Karpas-422 (cell line): ENCODE measurements around the gene BCL2. TPM values are rescaled to one million over a fixed set of nuclear protein-coding genes. Genes with fewer than 3 reads are reported as not detected.
A peak's percentile ranks its signal among the peaks of the same experiment; 100 is the strongest.

ENCODE experiments used
- DNase-seq: peaks from one replicate; pipeline ENCODE4 v3.0.0-alpha.2; 2015
- H2AFZ ChIP-seq: fragments of 200-600 bp; sonication (generic); 2 replicates; pipeline ENCODE4 v1.6.1; 2014; ENCODE audit warnings: antibody characterized with exemption, low read length, mixed read lengths
- H3K27ac ChIP-seq: fragments of 200-600 bp; sonication (generic); 2 replicates; pipeline ENCODE4 v1.5.1; 2014; ENCODE audit warnings: mild to moderate bottlenecking, low read length, moderate library complexity
- H3K27me3 ChIP-seq: fragments of 200-600 bp; sonication (generic); 2 replicates; pipeline ENCODE4 v1.6.1; 2014; ENCODE audit warnings: low read length, mixed read lengths
- H3K36me3 ChIP-seq: fragments of 200-600 bp; sonication (generic); 2 replicates; pipeline ENCODE4 v1.6.1; 2014; ENCODE audit warnings: low read length, mixed read lengths; ENCODE audit not compliant: insufficient read depth
- H3K4me1 ChIP-seq: fragments of 200-600 bp; sonication (generic); 2 replicates; pipeline ENCODE4 v1.6.1; 2014; ENCODE audit warnings: mild to moderate bottlenecking, low read length, mixed read lengths
- H3K4me2 ChIP-seq: fragments of 200-600 bp; sonication (generic); 2 replicates; pipeline ENCODE4 v1.6.1; 2014; ENCODE audit warnings: low read length, low read depth, mild to moderate bottlenecking; ENCODE audit not compliant: poor library complexity, severe bottlenecking
- H3K4me3 ChIP-seq: fragments of 200-600 bp; sonication (generic); 2 replicates; pipeline ENCODE4 v1.5.1; 2014; ENCODE audit warnings: mild to moderate bottlenecking, antibody characterized with exemption, low read length, mixed read lengths
- H3K79me2 ChIP-seq: fragments of 200-600 bp; sonication (generic); 2 replicates; pipeline ENCODE4 v1.6.1; 2014; ENCODE audit warnings: mild to moderate bottlenecking, low read length, mixed read lengths
- H3K9ac ChIP-seq: fragments of 200-600 bp; sonication (generic); 2 replicates; pipeline ENCODE4 v1.6.0; 2014; ENCODE audit warnings: low read length
- H3K9me2 ChIP-seq: fragments of 200-600 bp; sonication (generic), shearing (Covaris generic); replicated peaks from 2 replicates; pipeline ENCODE4 v1.6.0; 2014; ENCODE audit warnings: mild to moderate bottlenecking, low read length, moderate library complexity; ENCODE audit not compliant: insufficient read depth
- H3K9me3 ChIP-seq: fragments of 300-700, 200-600 bp; sonication (generic); 2 replicates; pipeline ENCODE4 v1.6.1; 2014; ENCODE audit warnings: low read length, mixed read lengths
- H4K20me1 ChIP-seq: fragments of 200-600 bp; sonication (generic); 2 replicates; pipeline ENCODE4 v1.6.1; 2014; ENCODE audit warnings: mild to moderate bottlenecking, antibody characterized with exemption, low read length, low read depth; ENCODE audit not compliant: insufficient read depth
- total RNA-seq: library from RNA; depleted of rRNA; stranded (reverse); fragments of >200 nt; shearing (Covaris generic); gene quantifications from 2 replicates; pipeline ENCODE4 v1.2.3, GENCODE V29; 2014; ENCODE audit warnings: low replicate concordance

The BCL2 gene
- total RNA-seq, 1 experiment from 2014 or later = 271 TPM

- Histone ChIP-seq H3K9ac (peak overlapping the region; percentile 8), H3K27ac (peak overlapping the region; percentile 84), H3K4me3 (no peak overlapping the region), H3K79me2 (peaks cover 24% of the 10 kb centered on the region), H4K20me1 (peaks cover 8% of the 10 kb centered on the region; the same call in 1 of the 2 replicates), H3K27me3 (no peaks in the 10 kb centered on the region), H3K36me3 (peaks cover 8% of the 10 kb centered on the region), H3K9me2 (no peaks in the 10 kb centered on the region), H3K4me2 (peak overlapping the region; percentile 12), H3K4me1 (peaks cover 27% of the 10 kb centered on the region), H3K9me3 (no peaks in the 10 kb centered on the region), H2AFZ (no peak overlapping the region)
- DNase-seq = peak; percentile 70
These were observed 2.6 kb upstream of the BCL2 start for GRCh38 chr18:63322206-63322605.

- DNase-seq = peak; percentile 87
- Histone ChIP-seq H3K9me2 (no peaks in the 10 kb centered on the region), H3K27ac (peak overlapping the region; percentile 84), H3K4me3 (peak overlapping the region; percentile 63), H3K4me1 (peaks cover 30% of the 10 kb centered on the region), H3K27me3 (no peaks in the 10 kb centered on the region), H4K20me1 (peaks cover 17% of the 10 kb centered on the region; the same call in 1 of the 2 replicates), H3K9ac (peak overlapping the region; percentile 74), H3K79me2 (peaks cover 33% of the 10 kb centered on the region), H3K9me3 (no peaks in the 10 kb centered on the region), H3K36me3 (peaks cover 12% of the 10 kb centered on the region), H3K4me2 (peak overlapping the region; percentile 64), H2AFZ (no peak overlapping the region)
These were observed 1.7 kb upstream of the BCL2 start for GRCh38 chr18:63321291-63321690.

- Histone ChIP-seq H2AFZ (no peak overlapping the region), H3K4me3 (peak overlapping the region; percentile 63), H3K79me2 (peaks cover 36% of the 10 kb centered on the region), H3K36me3 (peaks cover 16% of the 10 kb centered on the region), H3K9me3 (no peaks in the 10 kb centered on the region), H3K4me1 (peaks cover 34% of the 10 kb centered on the region), H3K27me3 (no peaks in the 10 kb centered on the region), H3K4me2 (peak overlapping the region; percentile 64), H3K9ac (peak overlapping the region; percentile 74), H4K20me1 (peaks cover 21% of the 10 kb centered on the region; the same call in 1 of the 2 replicates), H3K27ac (peak overlapping the region; percentile 84), H3K9me2 (no peaks in the 10 kb centered on the region)
- DNase-seq = no peak
These were observed 1.4 kb upstream of the BCL2 start for GRCh38 chr18:63320975-63321265.

- Histone ChIP-seq H3K4me3 (peak overlapping the region; percentile 63), H2AFZ (no peak overlapping the region), H3K9me3 (no peaks in the 10 kb centered on the region), H3K4me1 (peaks cover 39% of the 10 kb centered on the region), H3K27me3 (no peaks in the 10 kb centered on the region), H3K4me2 (peak overlapping the region; percentile 64), H3K79me2 (peaks cover 42% of the 10 kb centered on the region), H3K27ac (peak overlapping the region; percentile 84), H3K9me2 (no peaks in the 10 kb centered on the region), H4K20me1 (peaks cover 26% of the 10 kb centered on the region), H3K36me3 (peaks cover 21% of the 10 kb centered on the region), H3K9ac (peak overlapping the region; percentile 74)
- peak; percentile 98 for DNase-seq
These were observed 780 bp upstream of the BCL2 start for GRCh38 chr18:63320123-63320974.

- Histone ChIP-seq H3K27ac (peak overlapping the region; percentile 88), H3K4me2 (peak overlapping the region; percentile 93), H4K20me1 (peaks cover 40% of the 10 kb centered on the region), H3K9ac (peak overlapping the region; percentile 90), H2AFZ (peak overlapping the region; percentile 40; the same call in 1 of the 2 replicates), H3K9me2 (no peaks in the 10 kb centered on the region), H3K4me3 (peak overlapping the region; percentile 90), H3K36me3 (peaks cover 35% of the 10 kb centered on the region), H3K79me2 (peaks cover 56% of the 10 kb centered on the region), H3K27me3 (no peaks in the 10 kb centered on the region), H3K9me3 (no peaks in the 10 kb centered on the region), H3K4me1 (peaks cover 49% of the 10 kb centered on the region)
- peak; percentile 67 for DNase-seq
These were observed 633 bp downstream of the BCL2 start for GRCh38 chr18:63318889-63319382.

- Histone ChIP-seq H3K4me3 (peak overlapping the region; percentile 90), H3K27ac (peak overlapping the region; percentile 88), H3K79me2 (peaks cover 63% of the 10 kb centered on the region), H3K36me3 (peaks cover 42% of the 10 kb centered on the region), H4K20me1 (peaks cover 47% of the 10 kb centered on the region), H2AFZ (no peak overlapping the region), H3K9ac (peak overlapping the region; percentile 90), H3K4me1 (peaks cover 56% of the 10 kb centered on the region), H3K9me2 (no peaks in the 10 kb centered on the region), H3K4me2 (peak overlapping the region; percentile 93), H3K9me3 (no peaks in the 10 kb centered on the region), H3K27me3 (no peaks in the 10 kb centered on the region)
- peak; percentile 93 for DNase-seq
These were observed 1.3 kb downstream of the BCL2 start for GRCh38 chr18:63317982-63318888.

GRCh38 chr18:63317556-63317946, 2.0 kb downstream of the BCL2 start:
- H3K27me3 ChIP-seq = no peaks in the 10 kb centered on the region
- peak overlapping the region; percentile 90 for H3K9ac ChIP-seq
- peak overlapping the region; percentile 93 for H3K4me2 ChIP-seq
- peaks cover 59% of the 10 kb centered on the region for H3K4me1 ChIP-seq
- H2AFZ ChIP-seq = no peak overlapping the region
- H3K79me2 ChIP-seq = peaks cover 70% of the 10 kb centered on the region
- peaks cover 54% of the 10 kb centered on the region for H4K20me1 ChIP-seq
- peak overlapping the region; percentile 88 for H3K27ac ChIP-seq
- peak overlapping the region; percentile 90 for H3K4me3 ChIP-seq
- peak; percentile 61 for DNase-seq
- no peaks in the 10 kb centered on the region for H3K9me3 ChIP-seq
- peaks cover 47% of the 10 kb centered on the region for H3K36me3 ChIP-seq
- no peaks in the 10 kb centered on the region for H3K9me2 ChIP-seq
